ENCODE measurements around the gene SPRTN. TPM values are rescaled to one million over a fixed set of nuclear protein-coding genes. Genes with fewer than 3 reads are reported as not detected.

SPRTN gene
- total and polyA plus RNA-seq, 2 of the 8 experiments (the other 6 are each of a cell fraction or from before 2014, with no cell fraction given), result 6.6 to 15.1 TPM

DNA sequence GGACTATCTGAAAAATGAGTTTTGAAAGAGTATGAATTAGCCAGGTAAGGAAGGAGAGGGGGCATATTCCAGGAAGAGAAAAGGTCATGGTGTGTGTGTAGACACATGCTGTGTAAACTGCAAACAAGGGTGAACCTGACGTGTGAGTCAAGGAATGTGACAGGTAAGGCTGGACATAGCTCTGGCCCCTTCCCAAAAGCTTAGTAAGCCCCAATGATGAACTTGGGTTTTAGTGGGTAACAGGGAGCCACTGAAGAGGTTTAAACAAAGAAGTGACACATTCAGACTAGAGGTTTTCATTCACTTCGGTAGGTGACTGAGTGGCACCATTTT is 47.3 kb downstream of the SPRTN start:
- Histone ChIP-seq H2BK15ac (ENCODE audit: low read length) (no peak overlapping the region), H4K20me1 (replicated peaks in 1 of 2; ENCODE audit: control insufficient read depth in 1 of 2, insufficient read depth in 2 of 2, low read length in 2 of 2) (no peaks in the 10 kb centered on the region), H3K23me2 (ENCODE audit: low read depth, low read length) (no peaks in the 10 kb centered on the region), H3K27ac (ENCODE audit: low read depth, low read length) (no peak overlapping the region), H3K9me3 (ENCODE audit: insufficient read depth in 2 of 2, low read depth in 1 of 2, low read length in 1 of 2) (no peaks in the 10 kb centered on the region), H4K5ac (ENCODE audit: insufficient read length, low read depth, low read length) (no peak overlapping the region), H2BK12ac (ENCODE audit: low read depth, low read length) (no peak overlapping the region), H3K4me1 (replicated peaks in 1 of 4; ENCODE audit: control insufficient read depth in 3 of 4, insufficient read depth in 4 of 4, low read length in 3 of 4) (no peaks in the 10 kb centered on the region), H3K79me2 (ENCODE audit: control insufficient read depth in 1 of 2, insufficient read depth in 2 of 2, low read length in 2 of 2) (no peaks in the 10 kb centered on the region), H3K56ac (replicated peaks; ENCODE audit: insufficient read length, low read depth, low read length) (no peak overlapping the region), H2BK5ac (ENCODE audit: low read depth, low read length) (no peak overlapping the region), H3K4me3 (ENCODE audit: extremely low read depth in 1 of 4, insufficient read depth in 2 of 4, low read depth in 3 of 4, low read length in 4 of 4) (no peak overlapping the region), H2BK120ac (replicated peaks; ENCODE audit: low read depth, low read length) (no peak overlapping the region), H2AK5ac (ENCODE audit: low read depth, low read length) (no peak overlapping the region), H4K8ac (ENCODE audit: extremely low read depth, insufficient read depth, low read length) (no peak overlapping the region), H3K14ac (ENCODE audit: insufficient read length) (no peak overlapping the region), H3K4me2 (ENCODE audit: insufficient read depth in 1 of 2, low read depth in 2 of 2, low read length in 2 of 2) (no peak overlapping the region), H3K18ac (ENCODE audit: extremely low read depth, low read length) (no peak overlapping the region), H3K4ac (replicated peaks; ENCODE audit: insufficient read length, low read depth, low read length) (no peak overlapping the region), H3K27me3 (replicated peaks in 1 of 4; ENCODE audit: control insufficient read depth in 3 of 4, extremely low read depth in 1 of 4, insufficient read depth in 3 of 4, low read length in 3 of 4) (no peaks in the 10 kb centered on the region), H2AFZ (ENCODE audit: low read length) (no peak overlapping the region), H3K9ac (replicated peaks in 1 of 4; ENCODE audit: extremely low read depth in 1 of 4, low read depth in 3 of 4, low read length in 3 of 4) (no peak overlapping the region), H3K79me1 (ENCODE audit: low read depth, low read length) (no peaks in the 10 kb centered on the region), H3K23ac (ENCODE audit: insufficient read length) (no peak overlapping the region), H3K36me3 (ENCODE audit: control insufficient read depth in 2 of 4, insufficient read depth in 4 of 4, low read length in 3 of 4) (no peaks in the 10 kb centered on the region), H4K91ac (replicated peaks; ENCODE audit: insufficient read length, low read length) (no peak overlapping the region), H2BK20ac (ENCODE audit: low read length) (no peak overlapping the region)
- DNase-seq (ENCODE audit: low read depth in 1 of 2, low spot score in 2 of 2) (no peak), FAIRE-seq (no peak)
- 72% methylated on average over 2 of the region's 2 CpGs; no CpG with 5 or more reads in 1 of the 2 experiments for WGBS, 2 experiments (ENCODE audit: extremely low coverage in 1 of 2, insufficient coverage in 1 of 2, insufficient read length in 1 of 2, insufficient replicate concordance in 2 of 2, low coverage in 1 of 2, low lambda C conversion rate in 2 of 2, missing lambda C conversion rate in 1 of 2)
- ChIA-PET POLR2A (ENCODE audit: partially characterized antibody) (no interaction called here), CTCF (ENCODE audit: partially characterized antibody) (interaction anchor here (0.6 to 1.4 kb wide), 2 partner anchors 14 to 167 kb away, joined by 3 to 4 read pairs; no protein-coding TSS in a partner anchor)
- TF ChIP-seq HDAC2 (IDR thresholded peaks at IDR 0.05; ENCODE audit: borderline replicate concordance in 1 of 2, low read depth in 2 of 2, low read length in 2 of 2), result no peak
- TF ChIP-seq TAF7 (optimal IDR thresholded peaks at IDR 0.05; ENCODE audit: borderline replicate concordance, low read depth, low read length), result no peak
- TF ChIP-seq MAFK (IDR thresholded peaks at IDR 0.05; ENCODE audit: low read depth, low read length), result no peak
- TF ChIP-seq RNF2 (IDR thresholded peaks at IDR 0.05; ENCODE audit: borderline replicate concordance, low read depth, low read length, missing control alignments, poor library complexity, severe bottlenecking), result no peak
- TF ChIP-seq EGR1 (IDR thresholded peaks at IDR 0.05; ENCODE audit: borderline replicate concordance, low read depth, low read length), result no peak
- TF ChIP-seq SIN3A (conservative IDR thresholded peaks at IDR 0.05 in 1 of 2, IDR thresholded peaks at IDR 0.05 in 1 of 2; ENCODE audit: low read depth in 1 of 2, low read length in 2 of 2), result no peak
- no peak for TF ChIP-seq POU5F1 (IDR thresholded peaks at IDR 0.05; ENCODE audit: low read depth, low read length)
- TF ChIP-seq SP2 (IDR thresholded peaks at IDR 0.05; ENCODE audit: low read length), result no peak
- TF ChIP-seq SP1 (IDR thresholded peaks at IDR 0.05; ENCODE audit: low read depth, low read length), result no peak
- TF ChIP-seq FOSL1 (IDR thresholded peaks at IDR 0.05; ENCODE audit: insufficient read depth, low read depth, low read length), result no peak
- TF ChIP-seq BCL11A (IDR thresholded peaks at IDR 0.05; ENCODE audit: low read depth in 2 of 2, low read length in 2 of 2), result no peak
- TF ChIP-seq POLR2AphosphoS5 (IDR thresholded peaks at IDR 0.05; ENCODE audit: low read depth, low read length), result no peak
- no peak for TF ChIP-seq RFX5 (IDR thresholded peaks at IDR 0.05; ENCODE audit: borderline replicate concordance, low read depth, low read length)
- no peak for TF ChIP-seq RAD21 (IDR thresholded peaks at IDR 0.05 in 1 of 2, conservative IDR thresholded peaks at IDR 0.05 in 1 of 2; ENCODE audit: low read depth in 2 of 2, low read length in 2 of 2)
- no peak for TF ChIP-seq SIRT6 (IDR thresholded peaks at IDR 0.05; ENCODE audit: low read length)
